Renal cortex interstitium (tissue), 15 donors: Measurements from ENCODE around the gene EMX2. TPM values are rescaled to one million over a fixed set of nuclear protein-coding genes. Genes with fewer than 3 reads are reported as not detected.
A peak's percentile ranks its signal among the peaks of the same experiment; 100 is the strongest.
"Not testable (repeated sequence)": the region's sequence is repeated elsewhere in the genome, so short reads cannot be mapped to it uniquely, and the experiment has no call there.

Experiments used
- DNase-seq, 11 donors: peaks; one replicate each; pipeline ENCODE4 v3.0.0-alpha.2; 2013; ENCODE audit warnings: low read depth in 9 of 11, low spot score in 4 of 11; ENCODE audit errors: extremely low read depth in 1 of 11
- long read RNA-seq, 16 experiments: transcript quantifications; one replicate each; lab custom pipeline, GENCODE V29; 2026
- polyA plus RNA-seq, 3 donors: library from polyadenylated mRNA; unstranded; fragments of 120-200 nt; gene quantifications; one replicate each; pipeline ENCODE4 v1.2.1, GENCODE V29; 2013; ENCODE audit not compliant: insufficient read length in 3 of 3

EMX2 gene
- 100 to 1,000 TPM; 154 to 180 (median 161) TPM for polyA plus RNA-seq
- long read RNA-seq, donor 1, transcript EMX2-203 (3 exons, 2,897 nt): major isoform, 38 of 46 reads
- long read RNA-seq, donor 1, partial matches to known transcripts: 8 of 46 reads
- long read RNA-seq, donor 1, other reads (novel, unspliced or antisense): 0 of 46 reads
- long read RNA-seq, donor 2, transcript EMX2-203 (3 exons, 2,897 nt): major isoform, 52 of 60 reads
- long read RNA-seq, donor 2, partial matches to known transcripts: 6 of 60 reads
- long read RNA-seq, donor 2, other reads (novel, unspliced or antisense): 0 of 60 reads
- long read RNA-seq, donor 3, transcript EMX2-203 (3 exons, 2,897 nt): major isoform, 51 of 58 reads
- long read RNA-seq, donor 3, partial matches to known transcripts: 5 of 58 reads
- long read RNA-seq, donor 3, other reads (novel, unspliced or antisense): 0 of 58 reads
- long read RNA-seq, donor 4, transcript EMX2-203 (3 exons, 2,897 nt): major isoform, 28 of 29 reads
- long read RNA-seq, donor 4, partial matches to known transcripts: 0 of 29 reads
- long read RNA-seq, donor 4, other reads (novel, unspliced or antisense): 0 of 29 reads
- long read RNA-seq, donor 5: 0 reads
- long read RNA-seq, donor 6, transcript EMX2-203 (3 exons, 2,897 nt): major isoform, 49 of 55 reads
- long read RNA-seq, donor 6, partial matches to known transcripts: 5 of 55 reads
- long read RNA-seq, donor 6, other reads (novel, unspliced or antisense): 0 of 55 reads
- long read RNA-seq, donor 7, transcript EMX2-203 (3 exons, 2,897 nt): major isoform, 44 of 46 reads
- long read RNA-seq, donor 7, partial matches to known transcripts: 0 of 46 reads
- long read RNA-seq, donor 7, other reads (novel, unspliced or antisense): 0 of 46 reads
- long read RNA-seq, donor 8, transcript EMX2-203 (3 exons, 2,897 nt): major isoform, 79 of 130 reads
- long read RNA-seq, donor 8, partial matches to known transcripts: 47 of 130 reads
- long read RNA-seq, donor 8, other reads (novel, unspliced or antisense): 0 of 130 reads
- long read RNA-seq, donor 9, transcript EMX2-203 (3 exons, 2,897 nt): major isoform, 43 of 49 reads
- long read RNA-seq, donor 9, partial matches to known transcripts: 5 of 49 reads
- long read RNA-seq, donor 9, other reads (novel, unspliced or antisense): 0 of 49 reads
- long read RNA-seq, donor 10, transcript EMX2-203 (3 exons, 2,897 nt): major isoform, 36 of 47 reads
- long read RNA-seq, donor 10, partial matches to known transcripts: 10 of 47 reads
- long read RNA-seq, donor 10, other reads (novel, unspliced or antisense): 0 of 47 reads
- long read RNA-seq, donor 11, transcript EMX2-203 (3 exons, 2,897 nt): major isoform, 46 of 51 reads
- long read RNA-seq, donor 11, partial matches to known transcripts: 5 of 51 reads
- long read RNA-seq, donor 11, other reads (novel, unspliced or antisense): 0 of 51 reads
- long read RNA-seq, donor 12, transcript EMX2-203 (3 exons, 2,897 nt): major isoform, 23 of 23 reads
- long read RNA-seq, donor 12, partial matches to known transcripts: 0 of 23 reads
- long read RNA-seq, donor 12, other reads (novel, unspliced or antisense): 0 of 23 reads
- long read RNA-seq, donor 13: 0 reads
- long read RNA-seq, donor 14, transcript EMX2-203 (3 exons, 2,897 nt): major isoform, 39 of 39 reads
- long read RNA-seq, donor 14, partial matches to known transcripts: 0 of 39 reads
- long read RNA-seq, donor 14, other reads (novel, unspliced or antisense): 0 of 39 reads
- long read RNA-seq, donor 15, transcript EMX2-203 (3 exons, 2,897 nt): major isoform, 20 of 21 reads
- long read RNA-seq, donor 15, partial matches to known transcripts: 0 of 21 reads
- long read RNA-seq, donor 15, other reads (novel, unspliced or antisense): 0 of 21 reads
- long read RNA-seq, donor 16, transcript EMX2-203 (3 exons, 2,897 nt): major isoform, 131 of 133 reads
- long read RNA-seq, donor 16, partial matches to known transcripts: 0 of 133 reads
- long read RNA-seq, donor 16, other reads (novel, unspliced or antisense): 0 of 133 reads

DNA sequence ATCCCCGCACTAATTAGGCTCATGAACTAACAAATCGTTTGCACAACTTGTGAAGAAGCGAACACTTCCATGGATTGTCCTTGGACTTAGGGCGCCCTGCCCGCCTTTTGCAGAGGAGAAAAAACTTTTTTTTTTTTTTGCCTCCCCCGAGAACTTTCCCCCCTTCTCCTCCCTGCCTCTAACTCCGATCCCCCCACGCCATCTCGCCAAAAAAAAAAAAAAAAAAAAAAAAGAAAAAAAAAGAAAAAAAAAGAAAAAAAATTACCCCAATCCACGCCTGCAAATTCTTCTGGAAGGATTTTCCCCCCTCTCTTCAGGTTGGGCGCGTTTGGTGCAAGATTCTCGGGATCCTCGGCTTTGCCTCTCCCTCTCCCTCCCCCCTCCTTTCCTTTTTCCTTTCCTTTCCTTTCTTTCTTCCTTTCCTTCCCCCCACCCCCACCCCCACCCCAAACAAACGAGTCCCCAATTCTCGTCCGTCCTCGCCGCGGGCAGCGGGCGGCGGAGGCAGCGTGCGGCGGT, at the start of gene EMX2:
EMX2 (plus strand) TSS at position 41 of the 519 bp plus-strand sequence. CDS start 522 bp downstream, outside the sequence.
- DNase-seq: no peak

DNA sequence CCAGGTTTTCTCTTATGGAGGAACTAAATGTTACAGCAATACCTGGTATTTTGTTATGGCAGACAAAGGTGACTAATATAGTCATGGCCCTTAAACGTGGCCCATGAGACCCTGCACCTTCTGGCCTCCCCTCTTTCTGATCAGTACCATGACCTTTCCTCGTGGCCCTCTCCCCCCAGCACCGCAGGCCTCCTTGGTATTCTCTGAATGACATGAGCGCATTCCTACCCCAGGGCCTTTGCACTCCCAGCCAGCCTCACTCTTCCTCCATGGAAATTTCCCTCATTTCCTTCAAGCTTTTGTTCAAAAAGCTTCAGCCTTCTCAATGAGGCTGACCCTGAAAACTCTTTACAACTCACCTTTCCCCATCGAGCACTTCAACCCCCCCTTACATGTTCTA, 46.5 kb upstream of the EMX2 start:
- DNase-seq: no peak

DNA sequence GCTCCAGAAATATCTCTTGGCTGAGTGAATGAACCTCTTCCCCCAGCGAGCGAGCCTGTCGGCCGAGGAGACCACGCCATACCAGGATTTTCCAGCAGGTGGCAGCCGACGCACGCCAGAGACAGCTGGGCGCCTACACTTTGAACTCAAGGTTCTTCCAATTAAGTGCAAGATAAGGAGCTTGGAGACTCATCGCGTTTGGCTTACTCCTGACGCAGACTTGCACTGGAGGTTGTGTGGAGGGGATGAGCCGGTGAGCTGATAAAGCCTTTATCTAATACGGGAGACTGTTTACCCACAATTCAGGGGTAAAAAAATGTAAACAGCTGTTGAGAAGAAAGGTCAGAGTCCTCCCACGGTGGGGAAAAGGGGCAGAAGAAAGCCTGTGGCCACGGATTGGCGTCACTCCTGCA, 45.9 kb upstream of the EMX2 start:
- peak; percentile 49 to 79 (median 74) for DNase-seq

GRCh38 chr10:117497736-117498135, 44.8 kb upstream of the EMX2 start:
- no peak for DNase-seq

DNA sequence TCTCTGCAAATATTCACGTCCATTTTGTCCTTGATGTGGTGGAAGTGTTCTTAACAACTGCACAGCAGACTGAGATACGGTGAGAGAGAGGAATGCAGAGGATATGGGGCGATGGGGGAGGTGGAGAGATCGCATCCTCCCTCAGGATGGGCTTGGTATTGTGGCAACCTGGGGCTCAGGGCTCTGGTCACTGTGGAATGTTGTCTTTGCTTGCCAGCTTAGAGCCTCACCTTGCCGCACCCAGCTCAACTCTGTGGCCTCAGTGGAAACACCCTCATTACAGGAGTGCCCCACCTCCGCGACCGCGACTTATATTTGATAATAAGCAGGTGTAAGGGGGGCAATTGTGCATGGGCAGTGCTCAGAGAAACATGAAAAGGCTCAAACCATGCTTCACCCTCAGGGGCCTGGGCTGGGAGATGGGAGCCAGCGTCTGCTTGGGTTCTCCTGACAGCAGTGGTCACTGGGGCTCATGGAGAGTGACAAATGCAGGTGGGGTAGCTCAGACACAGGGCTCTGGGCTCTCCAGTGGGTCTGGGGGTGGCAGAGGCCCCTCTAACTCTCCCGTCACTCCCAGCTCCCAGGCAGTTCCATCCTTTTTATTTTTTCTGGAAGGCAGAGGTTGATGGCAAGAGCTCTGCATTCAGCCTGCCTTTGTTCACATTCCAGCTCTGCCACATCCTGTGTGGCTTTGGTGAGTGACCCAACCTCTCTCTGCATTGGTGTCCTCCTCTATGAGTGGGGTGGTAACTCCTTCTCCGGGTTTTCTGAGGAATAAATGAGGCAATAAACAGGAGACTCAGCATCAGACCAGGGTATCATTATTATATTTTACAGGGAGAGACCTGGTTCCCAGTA, 43.1 kb upstream of the EMX2 start:
- no peak for DNase-seq

DNA sequence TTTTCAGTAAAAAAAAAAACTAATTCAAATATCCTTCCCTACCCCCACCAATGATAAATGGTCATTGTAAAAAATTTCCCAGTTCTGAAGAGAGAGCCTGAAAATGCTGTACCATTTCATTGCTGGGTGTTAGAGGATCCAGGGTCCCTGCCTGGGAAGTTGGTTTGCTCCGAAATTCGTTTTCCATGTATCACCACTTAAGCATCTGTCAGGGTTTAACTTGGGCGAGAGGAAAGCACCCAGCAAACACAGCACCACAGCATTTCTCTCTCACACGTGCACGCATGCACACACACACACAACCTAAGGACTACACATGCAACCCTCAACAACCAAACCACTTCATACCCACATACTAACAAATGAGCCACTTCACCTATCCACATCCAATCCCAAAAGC, 42.1 kb upstream of the EMX2 start:
- no peak for DNase-seq

GRCh38 chr10:117501460-117502035, 41.0 kb upstream of the EMX2 start:
- no peak for DNase-seq

GRCh38 chr10:117502421-117503243, 39.9 kb upstream of the EMX2 start:
- no peak for DNase-seq

- peak; percentile 24 to 82 (median 58) for DNase-seq
Observed at GRCh38 chr10:117503244-117504205, 39.0 kb upstream of the EMX2 start.

DNA sequence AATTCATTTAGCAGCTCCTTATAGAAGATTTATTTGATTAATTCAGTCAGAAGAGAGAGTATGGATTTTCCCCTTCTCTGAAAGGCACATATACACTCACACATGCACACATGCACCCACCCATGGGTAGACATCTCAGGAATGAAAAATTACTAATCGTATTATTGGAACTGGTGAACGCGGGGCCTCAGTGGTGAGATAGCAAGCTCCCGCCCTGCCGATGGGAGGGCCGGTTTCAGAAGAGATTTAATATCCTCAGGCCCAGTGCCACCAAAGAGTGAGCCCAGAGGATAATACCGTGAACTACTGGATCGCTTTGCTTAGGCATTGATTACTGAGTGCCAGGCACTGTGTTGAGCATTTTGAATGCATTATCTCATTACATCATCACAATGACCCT, 38.0 kb upstream of the EMX2 start:
- DNase-seq: no peak

- not testable (repeated sequence) for DNase-seq
Observed at GRCh38 chr10:117507081-117507480, 35.5 kb upstream of the EMX2 start.

GRCh38 chr10:117509573-117509972, 33.0 kb upstream of the EMX2 start:
- DNase-seq: no peak

DNA sequence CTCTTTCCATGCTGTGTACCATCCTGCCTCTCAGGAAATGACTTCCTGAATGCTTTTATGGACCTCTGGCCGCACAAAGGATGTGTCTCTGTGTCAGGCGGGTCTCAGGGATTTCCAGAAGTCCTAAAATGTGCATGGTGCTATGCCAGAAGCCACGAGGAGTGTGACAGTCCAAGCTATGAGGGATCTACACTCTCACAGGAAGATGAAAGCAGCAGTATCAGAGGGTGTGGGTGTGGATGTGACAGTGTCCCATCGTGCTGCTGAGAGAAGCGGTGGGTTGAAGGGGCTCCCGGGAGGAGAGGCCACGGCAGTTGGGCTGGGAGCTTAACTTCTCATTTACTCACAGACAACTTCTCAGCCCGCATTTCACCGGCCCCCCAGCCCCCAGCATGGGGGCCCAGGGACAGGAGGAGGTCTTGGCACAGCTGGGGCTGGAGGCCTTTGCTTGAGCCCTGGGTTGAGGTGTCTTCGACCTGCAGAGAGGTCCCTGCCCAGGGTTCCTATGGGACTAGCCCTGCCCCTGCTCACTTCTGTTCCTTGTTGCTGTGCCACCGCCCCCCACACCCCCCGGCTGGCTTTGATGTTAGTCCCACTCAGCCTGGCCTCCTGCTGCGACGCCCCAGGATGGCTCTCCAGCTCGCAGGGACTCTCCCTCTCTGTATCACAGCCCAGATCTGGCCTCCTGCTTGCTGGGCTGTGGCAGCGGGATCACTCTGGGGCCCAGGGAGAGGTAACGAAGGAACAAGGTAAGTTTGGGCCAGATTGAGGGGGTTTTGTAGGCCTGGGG, 30.8 kb upstream of the EMX2 start:
- DNase-seq: no peak

- DNase-seq: no peak
Observed at GRCh38 chr10:117514971-117515370, 27.6 kb upstream of the EMX2 start.
